ENCODE data around the gene REG4. TPM values are rescaled to one million over a fixed set of nuclear protein-coding genes. Genes with fewer than 3 reads are reported as not detected.

REG4 gene
- total RNA-seq, 1 donor from 2014 or later = not detected

GRCh38 chr1:119773711-119774241 is 37.5 kb downstream of the REG4 start:
- no peak for TF ChIP-seq CTCF (IDR thresholded peaks at IDR 0.05; ENCODE audit: insufficient read depth, low read length, severe bottlenecking)
- Histone ChIP-seq H3K4me3 (ENCODE audit: low read depth, low read length) (no peak overlapping the region), H3K36me3 (ENCODE audit: control insufficient read depth, insufficient read depth, low read length) (no peaks in the 10 kb centered on the region), H3K27me3 (ENCODE audit: control insufficient read depth, insufficient read depth, low read length) (no peaks in the 10 kb centered on the region)
- FAIRE-seq (no peak), DNase-seq (ENCODE audit: low read depth) (peak; percentile 27)

- TF ChIP-seq CTCF (IDR thresholded peaks at IDR 0.05; ENCODE audit: insufficient read depth, low read length, severe bottlenecking) = no peak
- DNase-seq (ENCODE audit: low read depth) = no peak
- no peak for FAIRE-seq
Measured at GRCh38 chr1:119772298-119772697, 39.0 kb downstream of the REG4 start.

GRCh38 chr1:119771770-119772169 is 39.5 kb downstream of the REG4 start:
- DNase-seq (ENCODE audit: low read depth) = peak; percentile 52

More at GRCh38 chr1:119772298-119772697, 39.0 kb downstream of the REG4 start:
- H3K27me3 ChIP-seq (ENCODE audit: control insufficient read depth, insufficient read depth, low read length) = no peaks in the 10 kb centered on the region
- no peaks in the 10 kb centered on the region for H3K36me3 ChIP-seq (ENCODE audit: control insufficient read depth, insufficient read depth, low read length)
- H3K4me3 ChIP-seq (ENCODE audit: low read depth, low read length) = no peak overlapping the region

GRCh38 chr1:119771016-119771415 is 40.2 kb downstream of the REG4 start:
- Histone ChIP-seq H3K27me3 (ENCODE audit: control insufficient read depth, insufficient read depth, low read length) (no peaks in the 10 kb centered on the region), H3K4me3 (ENCODE audit: low read depth, low read length) (no peak overlapping the region), H3K36me3 (ENCODE audit: control insufficient read depth, insufficient read depth, low read length) (no peaks in the 10 kb centered on the region)
- FAIRE-seq (no peak), DNase-seq (ENCODE audit: low read depth) (no peak)
- no peak for TF ChIP-seq CTCF (IDR thresholded peaks at IDR 0.05; ENCODE audit: insufficient read depth, low read length, severe bottlenecking)

More at GRCh38 chr1:119771770-119772169, 39.5 kb downstream of the REG4 start:
- Histone ChIP-seq H3K4me3 (ENCODE audit: low read depth, low read length) (no peak overlapping the region), H3K36me3 (ENCODE audit: control insufficient read depth, insufficient read depth, low read length) (no peaks in the 10 kb centered on the region), H3K27me3 (ENCODE audit: control insufficient read depth, insufficient read depth, low read length) (no peaks in the 10 kb centered on the region)
- TF ChIP-seq CTCF (IDR thresholded peaks at IDR 0.05; ENCODE audit: insufficient read depth, low read length, severe bottlenecking) = no peak
- no peak for FAIRE-seq

GRCh38 chr1:119768778-119769177 is 42.5 kb downstream of the REG4 start, which contains the start of gene HMGCS2:
Gene HMGCS2, minus strand, starts transcription at chr1:119768905. Its CDS starts 61 bp downstream, at chr1:119768844.
- Histone ChIP-seq H3K4me3 (ENCODE audit: low read depth, low read length) (no peak within 1 kb of the TSS), H3K36me3 (ENCODE audit: control insufficient read depth, insufficient read depth, low read length) (no peaks in the 10 kb centered on the region), H3K27me3 (ENCODE audit: control insufficient read depth, insufficient read depth, low read length) (no peaks in the 10 kb centered on the region)
- no peak for TF ChIP-seq CTCF (IDR thresholded peaks at IDR 0.05; ENCODE audit: insufficient read depth, low read length, severe bottlenecking)
- FAIRE-seq (no peak), DNase-seq (ENCODE audit: low read depth) (peak; percentile 16)

- no peak for TF ChIP-seq CTCF (IDR thresholded peaks at IDR 0.05; ENCODE audit: insufficient read depth, low read length, severe bottlenecking)
- Histone ChIP-seq H3K36me3 (ENCODE audit: control insufficient read depth, insufficient read depth, low read length) (no peaks in the 10 kb centered on the region), H3K27me3 (ENCODE audit: control insufficient read depth, insufficient read depth, low read length) (no peaks in the 10 kb centered on the region), H3K4me3 (ENCODE audit: low read depth, low read length) (no peak overlapping the region)
- FAIRE-seq = peak; percentile 60
- peak; percentile 32 for DNase-seq (ENCODE audit: low read depth)
Measured at GRCh38 chr1:119767486-119767885, 43.8 kb downstream of the REG4 start.

Measured in bronchial epithelial cell (primary cell).